Progenitor cell of endocrine pancreas (in vitro differentiated cells): Measurements from ENCODE around the gene PRTN3. TPM values are rescaled to one million over a fixed set of nuclear protein-coding genes. Genes with fewer than 3 reads are reported as not detected.
A peak's percentile ranks its signal among the peaks of the same experiment; 100 is the strongest.

Source experiments
- DNase-seq: peaks from one replicate; pipeline ENCODE4 v3.0.0; 2021; ENCODE audit warnings: low spot score; ENCODE audit not compliant: unreplicated experiment
- H3K27ac Mint-ChIP-seq: 2 replicates; pipeline ENCODE4 v1.8.0; 2021; ENCODE audit warnings: mild to moderate bottlenecking, moderate library complexity, mixed read lengths
- H3K27me3 Mint-ChIP-seq: 2 replicates; pipeline ENCODE4 v1.8.0; 2021; ENCODE audit warnings: mixed read lengths
- H3K36me3 Mint-ChIP-seq: 2 replicates; pipeline ENCODE4 v1.8.0; 2022; ENCODE audit warnings: mixed read lengths; ENCODE audit not compliant: insufficient read depth
- H3K4me1 Mint-ChIP-seq: 2 replicates; pipeline ENCODE4 v1.8.0; 2021; ENCODE audit warnings: low read depth, mixed read lengths
- H3K4me3 Mint-ChIP-seq: 2 replicates; pipeline ENCODE4 v1.8.0; 2021; ENCODE audit warnings: low read depth, mild to moderate bottlenecking, moderate library complexity, mixed read lengths
- H3K9me3 Mint-ChIP-seq: 2 replicates; pipeline ENCODE4 v1.8.0; 2021; ENCODE audit warnings: low read depth, mixed read lengths
- CTCF ChIP-seq: fragments of 200-600 bp; sonication (generic); IDR thresholded peaks from one replicate; pipeline ENCODE4 v1.5.0; 2021; ENCODE audit warnings: antibody characterized with exemption, mild to moderate bottlenecking; ENCODE audit not compliant: unreplicated experiment
- total RNA-seq: library from RNA; stranded (reverse); gene quantifications from 2 replicates; pipeline ENCODE4 v1.2.1, GENCODE V29; 2021

PRTN3 gene
- total RNA-seq, 1 donor from 2014 or later = not detected

DNA sequence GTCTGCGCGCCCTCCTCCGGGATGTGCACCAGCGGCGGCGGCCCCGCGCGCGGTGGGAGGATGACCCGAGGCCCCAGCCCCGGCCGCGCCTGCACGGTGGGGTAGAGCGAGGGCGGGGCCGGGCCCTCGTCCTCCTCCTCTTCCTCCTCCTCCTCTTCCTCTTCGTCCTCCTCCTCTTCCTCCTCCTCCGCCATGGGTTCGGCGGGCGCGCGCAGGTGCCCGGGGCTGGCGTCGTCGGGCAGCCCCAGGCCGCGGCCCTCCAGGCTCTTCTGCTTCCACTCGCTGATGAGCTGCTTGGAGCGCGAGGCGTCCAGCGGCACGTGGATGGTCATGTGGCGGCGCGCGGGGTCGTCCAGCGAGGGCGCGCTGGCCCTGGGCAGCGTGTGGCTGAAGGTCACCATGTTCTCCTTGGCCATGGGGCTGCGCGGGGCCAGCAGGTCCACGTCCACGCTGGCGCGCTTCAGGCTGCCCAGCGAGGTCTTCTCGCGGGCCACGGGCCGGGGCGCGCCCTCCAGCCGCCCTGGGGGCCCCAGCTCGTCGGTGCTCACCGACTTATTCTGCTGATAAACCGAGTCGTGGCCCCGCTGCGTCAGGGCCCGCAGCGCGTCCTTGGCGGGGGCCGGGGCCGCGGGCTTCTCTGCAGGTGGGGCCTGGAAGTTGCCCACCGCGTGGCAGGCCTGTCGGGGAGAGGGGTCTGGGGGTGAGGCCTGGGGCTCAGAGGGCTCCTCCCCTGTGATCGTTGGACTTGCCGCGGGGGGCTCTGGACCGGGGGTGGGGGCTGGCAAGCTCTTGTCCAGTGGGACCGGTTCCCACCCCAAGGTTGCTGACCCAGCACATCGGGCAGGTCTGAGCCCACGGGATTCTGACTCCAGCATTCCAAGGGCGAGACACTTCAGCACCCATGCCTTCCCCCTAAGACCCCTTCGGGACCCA, 27.3 kb upstream of the PRTN3 start:
- no peak overlapping the region for H3K27ac Mint-ChIP-seq
- H3K27me3 Mint-ChIP-seq = no peaks in the 10 kb centered on the region
- no peaks in the 10 kb centered on the region for H3K4me1 Mint-ChIP-seq
- TF ChIP-seq CTCF = no peak
- no peak overlapping the region for H3K4me3 Mint-ChIP-seq
- H3K9me3 Mint-ChIP-seq = peaks cover 4% of the 10 kb centered on the region
- peaks cover 35% of the 10 kb centered on the region for H3K36me3 Mint-ChIP-seq
- no peak for DNase-seq

DNA sequence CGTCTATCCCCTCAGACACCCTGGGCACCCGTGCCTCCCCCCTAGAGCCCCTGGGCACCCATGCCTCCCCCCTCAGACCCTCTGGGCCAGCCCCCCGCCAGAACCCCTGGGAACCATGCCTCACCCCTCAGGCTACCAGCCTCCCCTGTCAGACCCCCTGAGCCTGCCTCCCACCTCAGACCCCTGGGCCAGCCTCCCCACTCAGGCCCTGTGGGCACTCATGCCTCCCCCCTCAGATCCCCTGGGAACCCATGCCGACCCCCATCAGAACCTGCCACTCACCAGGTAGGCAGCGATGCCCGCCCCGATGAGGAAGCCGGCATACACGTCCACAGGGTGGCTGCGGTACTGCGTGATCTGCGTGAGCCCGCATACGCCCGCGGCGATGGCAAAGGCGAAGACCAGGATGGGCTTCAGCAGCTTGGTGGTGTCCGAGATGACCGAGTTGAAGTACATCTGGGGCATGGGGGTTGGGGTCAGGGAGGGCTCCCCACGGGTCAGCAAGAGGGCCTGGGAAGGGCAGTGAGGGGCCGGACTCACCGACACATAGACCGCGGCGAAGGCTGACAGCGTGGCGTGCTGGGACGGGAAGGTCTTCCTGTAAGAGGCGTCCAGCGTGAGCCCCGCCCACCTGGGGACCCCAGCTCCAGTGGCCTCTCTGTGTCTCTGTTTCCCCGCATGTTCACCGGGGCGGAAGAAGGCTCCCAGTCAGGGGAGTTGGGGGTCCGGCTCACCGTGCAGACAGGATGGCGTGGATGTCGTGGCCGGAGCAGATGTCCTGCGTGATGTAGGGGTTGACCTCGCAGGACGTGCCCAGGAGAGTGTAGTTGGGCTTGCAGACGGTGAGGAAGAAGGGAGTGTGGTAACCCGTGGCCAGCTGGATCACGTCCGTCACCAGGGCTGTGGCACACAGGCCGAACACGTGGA, 26.4 kb upstream of the PRTN3 start:
- Mint-ChIP-seq H3K27ac (peak overlapping the region; percentile 52), H3K4me1 (no peaks in the 10 kb centered on the region), H3K27me3 (no peaks in the 10 kb centered on the region), H3K36me3 (peaks cover 35% of the 10 kb centered on the region), H3K9me3 (peaks cover 4% of the 10 kb centered on the region), H3K4me3 (no peak overlapping the region)
- no peak for TF ChIP-seq CTCF
- DNase-seq = no peak

- no peak for DNase-seq
- H3K36me3 Mint-ChIP-seq = peaks cover 29% of the 10 kb centered on the region
- no peaks in the 10 kb centered on the region for H3K27me3 Mint-ChIP-seq
- no peak for TF ChIP-seq CTCF
- H3K27ac Mint-ChIP-seq = peak overlapping the region; percentile 52
- no peak overlapping the region for H3K4me3 Mint-ChIP-seq
- H3K4me1 Mint-ChIP-seq = no peaks in the 10 kb centered on the region
- H3K9me3 Mint-ChIP-seq = peaks cover 4% of the 10 kb centered on the region
Measured at GRCh38 chr19:815079-815774, 25.6 kb upstream of the PRTN3 start.

GRCh38 chr19:815775-816499, 24.9 kb upstream of the PRTN3 start:
- DNase-seq = no peak
- H3K4me3 Mint-ChIP-seq = no peak overlapping the region
- no peak for TF ChIP-seq CTCF

More at GRCh38 chr19:815775-816499, 24.9 kb upstream of the PRTN3 start:
- H3K27me3 Mint-ChIP-seq = no peaks in the 10 kb centered on the region
- H3K4me1 Mint-ChIP-seq = no peaks in the 10 kb centered on the region
- H3K9me3 Mint-ChIP-seq = peaks cover 4% of the 10 kb centered on the region
- H3K27ac Mint-ChIP-seq = no peak overlapping the region
- peaks cover 26% of the 10 kb centered on the region for H3K36me3 Mint-ChIP-seq
